Hepatocyte (in vitro differentiated cells): ENCODE measurements around the gene SPRR5. TPM values are rescaled to one million over a fixed set of nuclear protein-coding genes. Genes with fewer than 3 reads are reported as not detected.

Experiments used
- DNase-seq: peaks from one replicate; pipeline ENCODE4 v3.0.0-alpha.2; 2016; ENCODE audit warnings: low spot score
- H2AFZ ChIP-seq: fragments of 200-600 bp; sonication (generic); 2 replicates; pipeline ENCODE4 v1.6.0; 2016; ENCODE audit warnings: antibody characterized with exemption, mild to moderate bottlenecking
- H3K27ac ChIP-seq: fragments of 200-600 bp; sonication (generic); 2 replicates; pipeline ENCODE4 v1.5.1; 2016; ENCODE audit warnings: mild to moderate bottlenecking
- H3K27me3 ChIP-seq: fragments of 200-600 bp; sonication (generic); 2 replicates; pipeline ENCODE4 v1.6.1; 2016
- H3K36me3 ChIP-seq: fragments of 200-600 bp; sonication (generic); replicated peaks from 2 replicates; pipeline ENCODE4 v1.5.1; 2016; ENCODE audit warnings: low read depth; ENCODE audit not compliant: insufficient read depth
- H3K4me1 ChIP-seq: fragments of 200-600 bp; sonication (generic); 2 replicates; pipeline ENCODE4 v1.5.1; 2016; ENCODE audit warnings: mild to moderate bottlenecking, moderate library complexity; ENCODE audit not compliant: insufficient read depth
- H3K4me2 ChIP-seq: fragments of 200-600 bp; sonication (generic); 2 replicates; pipeline ENCODE4 v1.6.0; 2016
- H3K4me3 ChIP-seq: fragments of 200-600 bp; sonication (generic); 2 replicates; pipeline ENCODE4 v1.5.1; 2016; ENCODE audit warnings: mild to moderate bottlenecking
- H3K79me2 ChIP-seq: fragments of 200-600 bp; sonication (generic); 2 replicates; pipeline ENCODE4 v1.6.0; 2017; ENCODE audit warnings: mild to moderate bottlenecking
- H3K9me2 ChIP-seq: fragments of 200-600 bp; sonication (generic); replicated peaks from 2 replicates; pipeline ENCODE4 v1.6.0; 2017; ENCODE audit warnings: mild to moderate bottlenecking; ENCODE audit not compliant: insufficient read depth
- H3K9me3 ChIP-seq: fragments of 200-600 bp; sonication (generic); 2 replicates; pipeline ENCODE4 v1.5.1; 2016; ENCODE audit warnings: low read depth, mild to moderate bottlenecking
- H4K20me1 ChIP-seq: fragments of 200-600 bp; sonication (generic); 2 replicates; pipeline ENCODE4 v1.6.0; 2016; ENCODE audit warnings: mild to moderate bottlenecking; ENCODE audit not compliant: insufficient read depth, poor library complexity, severe bottlenecking
- EZH2 ChIP-seq: fragments of 200-600 bp; sonication (generic); IDR thresholded peaks from 2 replicates; pipeline ENCODE4 v1.6.1; 2016; ENCODE audit warnings: antibody characterized with exemption, mild to moderate bottlenecking, borderline replicate concordance
- EZH2phosphoT487 ChIP-seq: fragments of 200-600 bp; sonication (generic); IDR thresholded peaks from one replicate; pipeline ENCODE4 v1.6.1; 2018; ENCODE audit warnings: antibody characterized with exemption, mild to moderate bottlenecking, low read depth, moderate library complexity; ENCODE audit not compliant: unreplicated experiment, severe bottlenecking
- WGBS: methylation state at CpG from one replicate; pipeline ENCODE4 v1.1.6; 2016; ENCODE audit warnings: low lambda C conversion rate; ENCODE audit errors: missing lambda C conversion rate; 5-methylcytosine and 5-hydroxymethylcytosine counted together
- polyA plus RNA-seq: library from polyadenylated mRNA; unstranded; fragments of >200 nt; fragmentation: Nextera tagmentation; extraction: Ambion mirVana; gene quantifications from 2 replicates; pipeline ENCODE4 v1.2.1, GENCODE V29; 2016
- total RNA-seq: library from RNA; depleted of rRNA; stranded (reverse); fragments of >200 nt; gene quantifications from 2 replicates; pipeline ENCODE4 v1.2.3, GENCODE V29; 2014
- TF ChIP-seq, protein P1 (sequence below): fragments of 200-600 bp; sonication (generic); IDR thresholded peaks from 2 replicates; pipeline ENCODE4 v1.5.1; 2016; ENCODE audit warnings: antibody characterized with exemption, mild to moderate bottlenecking; ENCODE audit not compliant: poor library complexity

The SPRR5 gene
- total and polyA plus RNA-seq, 2 experiments from 2014 or later: not detected

DNA sequence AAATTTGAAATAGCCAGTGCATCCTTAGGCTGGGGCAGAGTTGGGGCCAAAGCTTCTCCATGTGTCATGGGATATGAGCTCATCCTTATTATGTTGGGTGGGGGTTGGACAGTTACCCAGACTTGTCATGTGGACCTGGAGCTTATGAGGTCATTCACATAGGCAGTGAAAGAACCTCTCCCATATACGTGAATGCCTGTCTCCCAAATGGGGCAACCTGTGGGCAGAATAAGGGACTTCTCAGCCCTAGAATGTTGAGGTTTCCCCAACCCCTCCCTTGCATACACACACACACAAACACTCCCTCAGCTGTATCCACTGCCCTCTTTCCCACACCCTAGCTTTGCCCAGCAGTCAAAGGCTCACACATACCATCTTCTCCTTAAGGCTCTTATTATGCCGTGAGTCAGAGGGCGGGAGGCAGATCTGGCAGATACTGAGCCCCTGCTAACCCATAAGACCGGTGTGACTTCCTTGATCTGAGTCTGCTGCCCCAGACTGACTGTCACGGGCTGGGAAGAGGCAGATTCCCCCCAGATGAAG is 40.9 kb upstream of the SPRR5 start:
- Histone ChIP-seq H3K9me3 (no peaks in the 10 kb centered on the region), H3K36me3 (no peaks in the 10 kb centered on the region), H4K20me1 (no peaks in the 10 kb centered on the region), H3K4me3 (no peak overlapping the region), H3K27me3 (no peaks in the 10 kb centered on the region), H3K27ac (no peak overlapping the region), H3K4me2 (no peak overlapping the region), H3K4me1 (no peaks in the 10 kb centered on the region), H3K9me2 (no peaks in the 10 kb centered on the region), H2AFZ (no peak overlapping the region), H3K79me2 (no peaks in the 10 kb centered on the region)
- TF ChIP-seq EZH2: no peak
- WGBS: 53% methylated on average over 5 of the region's 5 CpGs
- DNase-seq: no peak

DNA sequence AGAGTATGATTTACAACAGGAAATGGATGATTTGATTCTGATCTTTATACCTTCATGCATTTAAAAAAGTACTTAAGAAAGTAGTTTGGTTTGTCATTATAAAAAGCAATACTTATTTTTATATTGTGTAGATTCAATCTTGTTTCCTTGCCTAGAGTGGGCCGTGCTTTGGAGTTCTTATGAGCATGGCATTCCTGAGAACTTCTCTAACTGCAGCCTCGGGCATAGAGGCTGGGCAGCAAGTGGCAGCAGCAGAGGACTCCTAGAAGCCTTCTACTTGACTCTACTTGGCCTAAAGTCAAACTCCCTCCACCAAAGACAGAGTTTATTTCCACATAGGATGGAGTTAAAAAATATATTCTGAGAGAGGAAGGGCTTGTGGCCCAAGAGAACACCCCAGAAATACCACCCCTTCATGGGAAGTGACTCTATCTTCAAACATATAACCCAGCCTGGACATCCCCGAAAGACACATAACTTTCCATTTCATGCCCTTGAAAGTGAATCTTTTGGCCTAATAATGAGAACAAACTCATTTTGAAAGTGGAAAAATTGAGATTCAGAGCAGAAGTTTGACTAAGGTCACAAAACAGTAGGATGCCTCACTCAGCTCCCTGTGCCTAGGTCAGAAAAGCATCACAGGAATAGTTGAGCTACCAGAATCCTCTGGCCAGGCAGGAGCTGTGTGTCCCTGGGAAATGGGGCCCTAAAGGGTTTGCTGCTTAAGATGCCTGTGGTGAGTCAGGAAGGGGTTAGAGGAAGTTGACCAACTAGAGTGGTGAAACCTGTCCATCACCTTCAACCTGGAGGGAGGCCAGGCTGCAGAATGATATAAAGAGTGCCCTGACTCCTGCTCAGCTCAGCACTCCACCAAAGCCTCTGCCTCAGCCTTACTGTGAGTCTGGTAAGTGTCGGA is 39.1 kb upstream of the SPRR5 start, which contains the start of gene IVL:
TSS of gene IVL (plus strand) at position 861 of the 916 bp plus-strand sequence. CDS start 1,252 bp downstream, outside the sequence.
- TF ChIP-seq EZH2phosphoT487 (no peak), EZH2 (no peak)
- TF ChIP-seq, protein P1, sequence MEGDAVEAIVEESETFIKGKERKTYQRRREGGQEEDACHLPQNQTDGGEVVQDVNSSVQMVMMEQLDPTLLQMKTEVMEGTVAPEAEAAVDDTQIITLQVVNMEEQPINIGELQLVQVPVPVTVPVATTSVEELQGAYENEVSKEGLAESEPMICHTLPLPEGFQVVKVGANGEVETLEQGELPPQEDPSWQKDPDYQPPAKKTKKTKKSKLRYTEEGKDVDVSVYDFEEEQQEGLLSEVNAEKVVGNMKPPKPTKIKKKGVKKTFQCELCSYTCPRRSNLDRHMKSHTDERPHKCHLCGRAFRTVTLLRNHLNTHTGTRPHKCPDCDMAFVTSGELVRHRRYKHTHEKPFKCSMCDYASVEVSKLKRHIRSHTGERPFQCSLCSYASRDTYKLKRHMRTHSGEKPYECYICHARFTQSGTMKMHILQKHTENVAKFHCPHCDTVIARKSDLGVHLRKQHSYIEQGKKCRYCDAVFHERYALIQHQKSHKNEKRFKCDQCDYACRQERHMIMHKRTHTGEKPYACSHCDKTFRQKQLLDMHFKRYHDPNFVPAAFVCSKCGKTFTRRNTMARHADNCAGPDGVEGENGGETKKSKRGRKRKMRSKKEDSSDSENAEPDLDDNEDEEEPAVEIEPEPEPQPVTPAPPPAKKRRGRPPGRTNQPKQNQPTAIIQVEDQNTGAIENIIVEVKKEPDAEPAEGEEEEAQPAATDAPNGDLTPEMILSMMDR: no peak

DNA sequence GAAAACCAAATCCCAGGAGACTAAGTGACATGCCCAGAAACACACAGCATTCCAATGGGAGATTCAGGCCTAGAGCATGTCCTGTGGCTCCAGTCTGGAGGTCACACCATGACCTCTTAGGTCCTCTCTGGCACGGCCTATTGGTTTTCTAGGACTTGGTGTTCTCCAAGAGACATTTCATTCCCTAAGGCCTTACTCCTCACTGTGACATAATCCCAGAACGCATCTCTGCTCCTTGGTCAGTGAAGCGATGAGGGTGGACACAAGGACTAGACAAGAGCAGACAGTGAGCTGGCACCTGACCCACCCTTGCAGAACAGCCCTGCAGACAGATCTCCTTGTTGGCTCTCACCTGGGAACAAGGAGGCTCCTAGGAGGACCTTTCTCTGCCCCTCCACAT is 37.8 kb upstream of the SPRR5 start:
- H3K4me2 ChIP-seq: no peak overlapping the region
- no peak overlapping the region for H3K4me3 ChIP-seq
- H2AFZ ChIP-seq: no peak overlapping the region
- WGBS: 56% methylated on average over 3 of the region's 3 CpGs
- H3K9me2 ChIP-seq: no peaks in the 10 kb centered on the region
- no peaks in the 10 kb centered on the region for H3K4me1 ChIP-seq
- H3K36me3 ChIP-seq: no peaks in the 10 kb centered on the region
- H3K27ac ChIP-seq: no peak overlapping the region
- H3K79me2 ChIP-seq: no peaks in the 10 kb centered on the region
- no peaks in the 10 kb centered on the region for H3K27me3 ChIP-seq
- TF ChIP-seq, protein P1: no peak
- TF ChIP-seq EZH2phosphoT487: no peak
- no peak for TF ChIP-seq EZH2
- H3K9me3 ChIP-seq: no peaks in the 10 kb centered on the region
- no peaks in the 10 kb centered on the region for H4K20me1 ChIP-seq
- DNase-seq: no peak

More for the DNA sequence above, 39.1 kb upstream of the SPRR5 start, which contains the start of gene IVL:
- H3K4me1 ChIP-seq: no peaks in the 10 kb centered on the region
- H3K4me2 ChIP-seq: no peak within 1 kb of the TSS
- H4K20me1 ChIP-seq: no peaks in the 10 kb centered on the region
- H3K27ac ChIP-seq: no peak within 1 kb of the TSS
- no peak within 1 kb of the TSS for H2AFZ ChIP-seq
- no peak within 1 kb of the TSS for H3K4me3 ChIP-seq
- DNase-seq: no peak
- H3K79me2 ChIP-seq: no peaks in the 10 kb centered on the region
- no peaks in the 10 kb centered on the region for H3K9me2 ChIP-seq
- H3K27me3 ChIP-seq: no peaks in the 10 kb centered on the region
- no peaks in the 10 kb centered on the region for H3K36me3 ChIP-seq
- 63% methylated on average over 4 of the region's 4 CpGs for WGBS
- H3K9me3 ChIP-seq: no peaks in the 10 kb centered on the region

DNA sequence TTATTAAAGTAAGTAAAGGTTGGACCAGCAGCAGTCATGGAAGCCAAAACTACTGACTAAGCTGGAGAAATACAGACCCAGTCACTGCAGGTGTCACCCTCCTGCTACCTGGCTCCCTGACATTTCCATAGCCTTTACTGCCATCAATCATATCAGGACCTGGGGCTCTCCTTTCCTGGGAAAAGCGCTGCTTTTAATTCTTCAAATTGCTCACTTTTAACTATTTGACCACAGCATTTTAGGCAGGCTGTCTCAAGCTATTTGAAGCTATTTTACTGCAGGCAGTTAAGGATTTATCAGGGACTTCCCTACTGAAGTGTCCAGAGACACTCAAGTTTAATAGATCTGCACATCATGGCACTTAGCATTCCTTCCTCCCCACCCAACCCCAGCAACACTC is 34.5 kb upstream of the SPRR5 start:
- H3K27ac ChIP-seq: no peak overlapping the region
- H3K4me1 ChIP-seq: no peaks in the 10 kb centered on the region
- no peak for DNase-seq
- H3K36me3 ChIP-seq: no peaks in the 10 kb centered on the region
- no peaks in the 10 kb centered on the region for H3K79me2 ChIP-seq
- no peak overlapping the region for H3K4me3 ChIP-seq
- 47% methylated on average over 1 of the region's 1 CpG for WGBS
- H4K20me1 ChIP-seq: no peaks in the 10 kb centered on the region
- no peaks in the 10 kb centered on the region for H3K9me3 ChIP-seq
- no peaks in the 10 kb centered on the region for H3K27me3 ChIP-seq
- TF ChIP-seq, protein P1: no peak
- TF ChIP-seq EZH2 (no peak), EZH2phosphoT487 (no peak)
- no peak overlapping the region for H2AFZ ChIP-seq
- H3K9me2 ChIP-seq: no peaks in the 10 kb centered on the region
- H3K4me2 ChIP-seq: no peak overlapping the region
